GM18505 (cell line): ENCODE measurements around the gene PASD1.

Experiments used
- ATAC-seq: cut with Tn5 transposase; IDR thresholded peaks from one replicate; pipeline ENCODE4 v1.9.1; 2021; ENCODE audit not compliant: unreplicated experiment
- POLR2A ChIP-seq: IDR thresholded peaks from 4 replicates; pipeline ENCODE4 v1.6.1; 2011; ENCODE audit warnings: borderline replicate concordance; ENCODE audit not compliant: insufficient read depth, insufficient read length; ENCODE audit errors: extremely low read depth

Gene PASD1

DNA sequence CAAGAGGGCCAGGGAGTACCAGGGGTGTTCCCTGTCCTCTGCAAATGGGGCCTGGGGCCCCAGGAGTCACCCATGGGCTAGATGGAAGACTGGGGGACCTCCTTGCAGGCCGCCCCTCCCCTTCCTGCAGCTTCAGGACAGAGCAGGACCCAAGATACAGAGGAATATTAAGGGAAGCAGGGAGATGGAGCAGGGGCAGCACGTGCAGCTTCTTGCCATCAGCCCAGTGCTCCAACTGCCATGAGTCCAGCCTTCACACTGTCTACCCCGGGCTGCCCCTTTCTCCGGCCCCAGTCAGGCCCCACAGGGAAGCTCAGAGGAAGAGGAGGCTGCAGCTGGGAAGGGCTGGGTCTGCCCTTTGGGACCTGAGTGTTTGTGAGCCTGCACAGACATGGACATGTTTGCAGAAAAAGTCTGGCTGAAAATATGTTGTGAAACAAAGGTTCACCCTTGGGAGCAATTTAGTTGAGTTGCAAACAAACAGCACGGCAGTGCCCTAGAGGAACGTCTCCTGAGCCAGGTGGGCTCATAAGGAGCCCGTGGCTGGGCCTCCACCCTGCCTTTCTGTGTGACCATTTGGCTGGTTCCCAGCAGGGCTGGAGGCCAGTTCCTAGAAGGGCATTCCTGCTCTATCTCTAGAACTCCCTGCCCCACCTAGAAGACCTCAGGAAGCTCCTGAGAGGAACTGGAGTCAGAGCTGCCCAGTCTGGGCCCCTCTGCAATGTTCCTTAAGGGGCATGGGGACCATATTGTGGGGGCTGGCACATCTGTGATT is 161.3 kb downstream of the PASD1 start:
- no peak for ATAC-seq
- TF ChIP-seq POLR2A: no peak

DNA sequence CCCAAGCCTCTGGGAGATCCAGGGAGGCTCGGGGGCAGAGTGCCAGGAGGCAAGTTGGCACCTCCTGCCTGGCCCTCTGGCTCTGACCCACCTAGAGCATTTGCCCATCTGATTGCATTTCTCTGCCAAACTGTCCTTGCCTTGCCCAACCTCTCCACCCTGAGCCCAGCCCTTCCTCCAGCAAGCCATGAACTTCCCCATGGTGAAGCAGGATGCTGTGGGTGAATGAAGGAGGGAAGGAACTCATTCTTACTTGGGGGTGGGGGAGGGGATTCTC is 161.8 kb downstream of the PASD1 start:
- no peak for TF ChIP-seq POLR2A
- ATAC-seq: no peak
